ENCODE measurements around the gene ANXA8L1.
"Not testable (repeated sequence)": the region's sequence is repeated elsewhere in the genome, so short reads cannot be mapped to it uniquely, and the experiment has no call there.

Gene ANXA8L1

GRCh38 chr10:46398212-46398886, 22.8 kb downstream of the ANXA8L1 start:
- not testable (repeated sequence) for DNase-seq

DNA sequence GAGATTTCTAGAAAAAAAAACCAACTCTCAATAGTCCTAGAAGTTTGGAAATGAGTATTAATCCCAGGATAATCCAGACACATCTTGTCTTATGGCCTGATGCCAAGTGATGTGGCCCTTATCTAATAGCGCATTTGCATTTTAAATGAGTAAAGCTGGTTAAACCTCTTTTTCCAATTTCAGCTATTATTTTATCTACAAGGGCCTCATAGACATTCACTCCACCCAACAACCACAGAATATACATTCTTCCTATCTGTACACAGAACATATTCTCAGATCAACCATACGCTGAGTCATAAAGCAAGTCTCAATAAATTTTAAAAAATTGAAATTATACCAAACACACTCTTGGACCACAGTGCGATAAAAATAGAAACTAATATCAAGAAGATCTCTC, 34.0 kb downstream of the ANXA8L1 start:
- not testable (repeated sequence) for DNase-seq

GRCh38 chr10:46411123-46411522, 35.5 kb downstream of the ANXA8L1 start:
- not testable (repeated sequence) for DNase-seq

DNA sequence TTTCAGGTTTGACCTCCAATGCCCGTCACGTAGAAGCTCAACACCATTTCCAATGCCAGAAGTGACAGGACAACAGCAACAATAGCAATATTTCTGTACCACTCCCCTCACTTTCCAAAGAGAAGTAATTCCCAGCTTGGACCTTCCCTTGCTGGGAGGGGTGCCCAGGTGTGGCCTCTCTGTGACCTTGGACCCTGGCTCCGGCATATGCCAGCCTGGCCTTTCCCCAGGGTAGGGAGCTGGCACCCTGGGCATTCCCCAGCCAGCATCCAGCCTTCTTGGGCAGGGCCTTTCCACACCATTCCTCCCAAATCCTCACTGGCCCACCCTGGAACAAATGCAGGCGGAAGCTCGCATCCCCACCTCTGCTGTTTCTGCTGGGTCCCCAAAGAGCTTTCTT, 37.1 kb downstream of the ANXA8L1 start:
- DNase-seq = not testable (repeated sequence)

- not testable (repeated sequence) for DNase-seq
These were observed 39.7 kb downstream of the ANXA8L1 start for GRCh38 chr10:46415291-46415690.

- not testable (repeated sequence) for DNase-seq
These were observed 42.7 kb downstream of the ANXA8L1 start for GRCh38 chr10:46418283-46418682.

DNA sequence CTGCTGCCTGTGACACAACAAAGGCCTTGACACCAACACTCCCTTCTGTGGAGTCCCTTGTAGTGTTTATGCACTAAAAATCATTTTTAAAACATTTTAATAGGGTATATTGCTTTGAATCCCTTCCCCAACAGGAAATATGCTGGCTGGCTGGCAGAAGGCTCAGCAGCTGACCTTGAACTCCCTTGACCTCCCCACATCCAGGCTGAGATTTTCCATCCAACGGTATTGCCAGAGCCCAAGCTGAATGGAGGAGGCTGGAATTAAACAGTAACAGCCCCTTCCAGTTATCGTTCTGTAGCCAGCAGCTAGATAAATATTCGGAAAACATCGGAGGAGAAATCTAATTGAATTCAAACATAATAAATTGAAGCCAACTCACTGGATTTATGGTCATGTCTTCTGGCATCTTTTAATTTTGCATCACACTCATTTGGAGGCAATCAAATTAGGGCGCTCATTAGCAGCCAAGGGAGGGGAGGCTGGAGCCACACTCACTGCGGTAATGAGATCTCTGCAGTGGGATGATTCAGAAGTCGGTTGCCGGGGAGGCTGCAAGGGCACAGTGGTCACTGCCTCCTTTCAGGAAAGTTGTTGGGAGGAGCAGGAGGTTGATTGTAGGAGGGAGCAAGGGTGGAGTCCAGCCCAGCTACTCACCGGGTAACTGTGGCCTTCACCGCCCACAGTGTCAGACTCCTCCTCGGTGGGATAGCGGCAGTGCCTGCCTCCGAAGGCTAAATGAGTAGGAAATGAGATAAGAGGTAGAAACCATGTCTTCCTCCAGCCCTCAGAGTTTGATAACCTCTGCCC, 44.2 kb downstream of the ANXA8L1 start:
- not testable (repeated sequence) for DNase-seq

GRCh38 chr10:46423550-46423949, 48.0 kb downstream of the ANXA8L1 start:
- DNase-seq = not testable (repeated sequence)

DNA sequence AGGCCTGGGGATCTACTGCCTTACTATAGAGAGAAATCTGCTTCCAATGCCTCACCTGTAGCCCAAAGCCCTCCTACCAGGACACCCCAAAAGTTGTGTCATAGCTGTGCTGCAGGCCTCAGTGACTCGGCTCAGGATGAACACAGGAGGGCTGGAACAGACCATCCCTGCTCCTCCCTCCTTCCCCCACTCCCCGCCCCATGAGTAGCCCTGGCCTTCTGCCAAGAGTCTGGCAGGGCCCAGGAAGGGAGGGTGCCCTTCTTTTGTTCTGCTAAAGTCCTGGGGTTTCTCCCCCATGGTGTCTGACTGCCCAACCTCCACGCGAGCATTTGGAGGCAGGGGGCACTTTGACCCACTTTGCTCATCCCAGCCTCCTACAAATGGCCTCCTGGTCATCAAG, 65.4 kb downstream of the ANXA8L1 start:
- DNase-seq = not testable (repeated sequence)
